Chondrocyte (in vitro differentiated cells): ENCODE measurements around the gene EFNA2. TPM values are rescaled to one million over a fixed set of nuclear protein-coding genes. Genes with fewer than 3 reads are reported as not detected.

ENCODE experiments used
- DNase-seq: peaks from one replicate; pipeline ENCODE4 v3.0.0; 2021; ENCODE audit warnings: mixed read lengths, low spot score
- H3K27ac Mint-ChIP-seq: one replicate; pipeline ENCODE4 v1.8.0; 2021; ENCODE audit warnings: mild to moderate bottlenecking, moderate library complexity, mixed read lengths; ENCODE audit not compliant: unreplicated experiment
- H3K27me3 Mint-ChIP-seq: 2 replicates; pipeline ENCODE4 v1.8.0; 2021; ENCODE audit warnings: low read depth, mixed read lengths
- H3K36me3 Mint-ChIP-seq: 2 replicates; pipeline ENCODE4 v1.8.0; 2021; ENCODE audit warnings: low read depth, mixed read lengths
- H3K4me1 Mint-ChIP-seq: 2 replicates; pipeline ENCODE4 v1.8.0; 2021; ENCODE audit warnings: low read depth, mild to moderate bottlenecking, mixed read lengths
- H3K4me3 Mint-ChIP-seq: one replicate; pipeline ENCODE4 v1.8.0; 2021; ENCODE audit warnings: mild to moderate bottlenecking, moderate library complexity, mixed read lengths; ENCODE audit not compliant: unreplicated experiment
- H3K9me3 Mint-ChIP-seq: 2 replicates; pipeline ENCODE4 v1.8.0; 2021; ENCODE audit warnings: low read depth, mixed read lengths
- CTCF ChIP-seq: fragments of 200-600 bp; sonication (generic); IDR thresholded peaks from 2 replicates; pipeline ENCODE4 v1.5.0; 2021; ENCODE audit warnings: antibody characterized with exemption, mild to moderate bottlenecking, moderate library complexity
- total RNA-seq: library from RNA; stranded (reverse); gene quantifications from 3 replicates; pipeline ENCODE4 v1.2.1, GENCODE V29; 2021

Gene EFNA2
- total RNA-seq, 1 donor from 2014 or later = 7.0 TPM

- H3K4me3 Mint-ChIP-seq = no peak overlapping the region
- H3K27me3 Mint-ChIP-seq = no peaks in the 10 kb centered on the region
- DNase-seq = no peak
- H3K9me3 Mint-ChIP-seq = no peaks in the 10 kb centered on the region
- no peak overlapping the region for H3K27ac Mint-ChIP-seq
- H3K36me3 Mint-ChIP-seq = no peaks in the 10 kb centered on the region
- TF ChIP-seq CTCF = no peak
- peaks cover 8% of the 10 kb centered on the region for H3K4me1 Mint-ChIP-seq
Observed at GRCh38 chr19:1350867-1351266, 65.2 kb downstream of the EFNA2 start.

Other genes starting within 250 kb of the EFNA2 start
- 6.7 to 15.9 TPM (median 8.9 TPM) in 3 replicates for gene ABCA7, start 245.8 kb upstream of the EFNA2 start, total RNA-seq
- gene ARHGAP45, start 218.7 kb upstream of the EFNA2 start, total RNA-seq = 0.57 to 1.6 TPM (median 1.0 TPM) in 3 replicates
- gene POLR2E, start 190.5 kb upstream of the EFNA2 start, total RNA-seq = 110 to 119 TPM (median 113 TPM) in 3 replicates
- gene GPX4, start 181.9 kb upstream of the EFNA2 start, total RNA-seq = 240 to 246 TPM (median 245 TPM) in 3 replicates
- gene SBNO2, start 111.6 kb upstream of the EFNA2 start, total RNA-seq = 25.9 to 46.0 TPM (median 45.6 TPM) in 3 replicates
- gene STK11, start 80.1 kb upstream of the EFNA2 start, total RNA-seq = 41.1 to 44.5 TPM (median 42.3 TPM) in 3 replicates
- 4.8 to 9.0 TPM (median 7.6 TPM) in 3 replicates for gene CBARP, start 47.9 kb upstream of the EFNA2 start, total RNA-seq
- gene ATP5F1D, start 44.1 kb upstream of the EFNA2 start, total RNA-seq = 110 to 125 TPM (median 122 TPM) in 3 replicates
- gene MIDN, start 37.3 kb upstream of the EFNA2 start, total RNA-seq = 64.5 to 75.3 TPM (median 68.3 TPM) in 3 replicates
- gene CIRBP, start 16.5 kb upstream of the EFNA2 start, total RNA-seq = 295 to 320 TPM (median 303 TPM) in 3 replicates
- 32.7 to 41.3 TPM (median 36.1 TPM) in 3 replicates for gene FAM174C, start 10.3 kb upstream of the EFNA2 start, total RNA-seq
- 57.3 to 66.1 TPM (median 57.8 TPM) in 3 replicates for gene NDUFS7, start 98.0 kb downstream of the EFNA2 start, total RNA-seq
- 30.1 to 34.3 TPM (median 32.5 TPM) in 3 replicates for gene GAMT, start 115.7 kb downstream of the EFNA2 start, total RNA-seq
- gene DAZAP1, start 121.7 kb downstream of the EFNA2 start, total RNA-seq = 81.1 to 88.0 TPM (median 82.5 TPM) in 3 replicates
- gene RPS15, start 152.5 kb downstream of the EFNA2 start, total RNA-seq = 614 to 734 TPM (median 636 TPM) in 3 replicates
- gene APC2, start 164.2 kb downstream of the EFNA2 start, total RNA-seq = 1.4 to 3.9 TPM (median 3.9 TPM) in 3 replicates
- 23.3 to 24.7 TPM (median 24.2 TPM) in 3 replicates for gene C19orf25, start 193.3 kb downstream of the EFNA2 start, total RNA-seq
- 3.3 to 4.0 TPM (median 3.9 TPM) in 3 replicates for gene PCSK4, start 204.5 kb downstream of the EFNA2 start, total RNA-seq
- 2.7 to 3.9 TPM (median 2.8 TPM) in 3 replicates for gene REEP6, start 205.3 kb downstream of the EFNA2 start, total RNA-seq
- 9.1 to 20.3 TPM (median 16.9 TPM) in 3 replicates for gene ADAMTSL5, start 227.1 kb downstream of the EFNA2 start, total RNA-seq
- 0.12 TPM in 1 of 3 replicates, not detected in the others for gene PLK5, start 238.2 kb downstream of the EFNA2 start, total RNA-seq